Heart left ventricle (tissue), 16 donors: Measurements from ENCODE around the gene REXO5. TPM values are rescaled to one million over a fixed set of nuclear protein-coding genes. Genes with fewer than 3 reads are reported as not detected.

ENCODE experiments used
- ATAC-seq, 4 donors: fragments of 200-7000 bp; cut with Tn5 transposase; one replicate each; pipeline ENCODE4 v1.9.1; 2020 to 2022; ENCODE audit warnings: moderate library complexity in 4 of 4, mild to moderate bottlenecking in 3 of 4, moderate number of reproducible peaks in 1 of 4
- DNase-seq, 5 donors: peaks; one replicate each; pipeline ENCODE4 v3.0.0-alpha.2; 2020
- H3K27ac ChIP-seq, 12 donors: fragments of 200-600 bp; sonication (generic) in 4 of 12; one replicate each; pipeline versions ENCODE4 v1.5.0 to v1.8.0; 2016 to 2022; ENCODE audit warnings: mild to moderate bottlenecking in 2 of 12
- H3K27me3 ChIP-seq, 9 donors: fragments of 200-600 bp; sonication (generic) in 2 of 9; one replicate each; pipeline versions ENCODE4 v1.5.1 to v1.8.0; 2016 to 2022; ENCODE audit warnings: mild to moderate bottlenecking in 3 of 9
- H3K36me3 ChIP-seq, 9 donors: fragments of 200-600 bp; sonication (generic) in 2 of 9; one replicate each; pipeline versions ENCODE4 v1.5.0 to v1.8.0; 2018 to 2022; ENCODE audit warnings: mild to moderate bottlenecking in 2 of 9
- H3K4me1 ChIP-seq, 12 donors: fragments of 200-600 bp; sonication (generic) in 4 of 12; one replicate each; pipeline versions ENCODE4 v1.5.0 to v1.8.0; 2016 to 2022; ENCODE audit warnings: mild to moderate bottlenecking in 3 of 12
- H3K4me3 ChIP-seq, 12 donors: fragments of 200-600 bp; sonication (generic) in 4 of 12; one replicate each; pipeline versions ENCODE4 v1.5.0 to v1.8.0; 2017 to 2022; ENCODE audit warnings: mild to moderate bottlenecking in 9 of 12, moderate library complexity in 4 of 12
- H3K9me3 ChIP-seq, 12 donors: fragments of 200-600 bp; sonication (generic) in 4 of 12; one replicate each; pipeline versions ENCODE4 v1.5.0 to v1.8.0; 2016 to 2022; ENCODE audit warnings: mild to moderate bottlenecking in 1 of 12
- POLR2A ChIP-seq, 2 donors: fragments of 450-650 bp; IDR thresholded peaks; one replicate each; pipeline ENCODE4 v1.6.1; 2017; ENCODE audit warnings: antibody characterized with exemption in 2 of 2, mild to moderate bottlenecking in 2 of 2, moderate library complexity in 2 of 2
- whole genome bisulfite sequencing, 4 donors: extraction: QIAGEN DNeasy Blood & Tissue Kit in 2 of 4; methylation state at CpG; one replicate each; pipeline versions ENCODE4 v1.1.5 to v1.1.7; 2013 to 2018; 5-methylcytosine and 5-hydroxymethylcytosine counted together
- intact Hi-C, 10 donors: fragments of 100-400 bp; cut with DNase I; formaldehyde crosslinking; loops; one replicate each; pipeline versions ENCODE4 v1.11.1 to v1.14.2; 2022
- polyA plus RNA-seq, 2 donors: library from polyadenylated mRNA; stranded (reverse); fragments of 200-250 nt; gene quantifications; one replicate each; pipeline ENCODE4 v1.2.3, GENCODE V29; 2013
- total RNA-seq, 9 donors: library from RNA; depleted of rRNA in 2 of 9; stranded (reverse); fragments of >200 nt in 2 of 9; fragmentation: NEBNext Ultra II Directional in 3 of 9; extraction: Animal tissue kit (Norgen Biotek cat#: 25700) in 3 of 9; gene quantifications; one replicate each; pipeline versions ENCODE4 v1.1.0 to v1.2.4, GENCODE V29; 2016 to 2023
- TF ChIP-seq, protein P1 (sequence below), 12 donors: fragments of 200-600 bp; sonication (generic) in 4 of 12; IDR thresholded peaks; one replicate each; pipeline versions ENCODE4 v1.5.0 to v1.8.0; 2018 to 2022; ENCODE audit warnings: antibody characterized with exemption in 12 of 12, mild to moderate bottlenecking in 5 of 12
- donor health status: ischemic (EF 13 %, LVEDD 7.1; RV severe dilation, severe dysfunction).
- donor health status: healthy with polysubstance abuse.
- donor health status: DM: no; HTN: yes; CAD: no.
- donor health status: DM: no; HTN: no; CAD: no.
- donor health status: ischemic (EF 25% LVEDD 6.9; RV normal size, moderate dysfunction).
- donor health status: ischemic (EF 25% LVEDD 5.7; RV mildly dilated, moderate dysfunction).
- donor health status: healthy.
- donor health status: DM: yes; HTN: yes; CAD: no.
- donor health status: ischemic (EF 35%, LVEDD 5.7; RV mildly dilated, moderate dysfunction).
- donor health status: nonischemic (EF 11% LVEDD 7.7; RV severe dilation, severe dysfunction).
- donor health status: DM: yes; HTN: yes; CAD: no.
- donor health status: PGD.
- donor health status: ischemic (EF 29% LVEDD 5.4; RV normal size, mild dysfunction).
- donor health status: nonischemic (EF 23%, LVEDD 6.1; RV moderate dilation, normal function).

The REXO5 gene
- total and polyA plus RNA-seq, 11 donors = 1.6 to 7.5 (median 3.5) TPM

DNA sequence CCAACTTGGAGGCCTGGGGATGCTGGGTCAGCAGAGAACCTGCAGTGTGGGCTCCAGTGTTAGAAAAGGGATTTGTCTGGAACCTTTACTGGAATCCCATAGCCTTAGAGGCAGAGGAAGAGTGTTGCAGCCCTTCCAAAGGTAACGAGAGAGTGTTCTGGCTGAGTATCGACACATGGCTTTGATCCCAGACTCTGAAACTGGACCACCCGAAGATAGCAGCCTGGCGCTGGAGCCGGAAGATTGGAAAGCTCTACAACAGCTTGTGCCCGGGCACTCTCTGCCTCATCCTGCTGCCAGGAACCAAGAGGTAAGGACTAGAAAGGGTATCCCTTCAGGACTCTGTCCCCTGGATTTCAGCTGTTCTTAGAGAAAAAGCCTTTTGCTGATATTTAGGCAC, 39.7 kb downstream of the REXO5 start:
- DNase-seq (peak; percentile 18 to 71 (median 60)), ATAC-seq (peak; percentile 68 to 91 (median 74))
- Histone ChIP-seq H3K4me3 (no peak overlapping the region), H3K36me3 (peaks cover 0 to 6% (median 0%) of the 10 kb centered on the region in 9 donors), H3K9me3 (no peaks in the 10 kb centered on the region), H3K27ac (peak overlapping the region in 3 of 12 donors; percentile 24 to 38 (median 27)), H3K27me3 (no peaks in the 10 kb centered on the region), H3K4me1 (peaks cover 0 to 35% (median 18%) of the 10 kb centered on the region in 12 donors)
- 53 to 82% (median 58%) methylated on average over 6 of the region's 6 CpGs for WGBS, 4 donors
- intact Hi-C loops = loop anchor here in 4 of 10 donors (5.0 to 10.0 kb wide), 5 partner anchors 39 to 306 kb away; partner anchors contain the start of genes DNAH3 (in 1 of the 4), ERI2 (in 1 of the 4) and REXO5 (in 1 of the 4)
- TF ChIP-seq, protein P1, sequence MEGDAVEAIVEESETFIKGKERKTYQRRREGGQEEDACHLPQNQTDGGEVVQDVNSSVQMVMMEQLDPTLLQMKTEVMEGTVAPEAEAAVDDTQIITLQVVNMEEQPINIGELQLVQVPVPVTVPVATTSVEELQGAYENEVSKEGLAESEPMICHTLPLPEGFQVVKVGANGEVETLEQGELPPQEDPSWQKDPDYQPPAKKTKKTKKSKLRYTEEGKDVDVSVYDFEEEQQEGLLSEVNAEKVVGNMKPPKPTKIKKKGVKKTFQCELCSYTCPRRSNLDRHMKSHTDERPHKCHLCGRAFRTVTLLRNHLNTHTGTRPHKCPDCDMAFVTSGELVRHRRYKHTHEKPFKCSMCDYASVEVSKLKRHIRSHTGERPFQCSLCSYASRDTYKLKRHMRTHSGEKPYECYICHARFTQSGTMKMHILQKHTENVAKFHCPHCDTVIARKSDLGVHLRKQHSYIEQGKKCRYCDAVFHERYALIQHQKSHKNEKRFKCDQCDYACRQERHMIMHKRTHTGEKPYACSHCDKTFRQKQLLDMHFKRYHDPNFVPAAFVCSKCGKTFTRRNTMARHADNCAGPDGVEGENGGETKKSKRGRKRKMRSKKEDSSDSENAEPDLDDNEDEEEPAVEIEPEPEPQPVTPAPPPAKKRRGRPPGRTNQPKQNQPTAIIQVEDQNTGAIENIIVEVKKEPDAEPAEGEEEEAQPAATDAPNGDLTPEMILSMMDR (IDR thresholded peaks at IDR 0.05) = no peak
- TF ChIP-seq POLR2A (IDR thresholded peaks at IDR 0.05) = no peak

GRCh38 chr16:20846551-20846950, 40.2 kb downstream of the REXO5 start:
- TF ChIP-seq, protein P1 (IDR thresholded peaks at IDR 0.05) = no peak
- no peak for TF ChIP-seq POLR2A (IDR thresholded peaks at IDR 0.05)
- Histone ChIP-seq H3K9me3 (no peaks in the 10 kb centered on the region), H3K4me1 (peaks cover 0 to 40% (median 23%) of the 10 kb centered on the region in 12 donors), H3K27me3 (no peaks in the 10 kb centered on the region), H3K4me3 (no peak overlapping the region), H3K27ac (peak overlapping the region in 2 of 12 donors; percentile 24 to 38), H3K36me3 (peaks cover 0 to 6% (median 0%) of the 10 kb centered on the region in 9 donors)
- intact Hi-C loops = loop anchor here in 4 of 10 donors (5.0 to 10.0 kb wide), 5 partner anchors 39 to 306 kb away; partner anchors contain the start of genes DNAH3 (in 1 of the 4), ERI2 (in 1 of the 4) and REXO5 (in 1 of the 4)
- DNase-seq (no peak), ATAC-seq (no peak)

GRCh38 chr16:20847550-20847949, 41.2 kb downstream of the REXO5 start:
- H3K27ac ChIP-seq = no peak overlapping the region
- intact Hi-C loops = loop anchor here in 4 of 10 donors (5.0 to 10.0 kb wide), 5 partner anchors 40 to 305 kb away; partner anchors contain the start of genes DNAH3 (in 1 of the 4), ERI2 (in 1 of the 4) and REXO5 (in 1 of the 4)
- TF ChIP-seq POLR2A (IDR thresholded peaks at IDR 0.05) = no peak
- TF ChIP-seq, protein P1 (IDR thresholded peaks at IDR 0.05) = no peak
- DNase-seq (no peak), ATAC-seq (no peak)
- H3K4me3 ChIP-seq = no peak overlapping the region
- peaks cover 6 to 50% (median 33%) of the 10 kb centered on the region in 12 donors for H3K4me1 ChIP-seq
- no peaks in the 10 kb centered on the region for H3K27me3 ChIP-seq
- 78 to 98% (median 94%) methylated on average over 2 of the region's 2 CpGs for WGBS, 4 donors
- no peaks in the 10 kb centered on the region for H3K9me3 ChIP-seq
- H3K36me3 ChIP-seq = peaks cover 0 to 6% (median 0%) of the 10 kb centered on the region in 9 donors

DNA sequence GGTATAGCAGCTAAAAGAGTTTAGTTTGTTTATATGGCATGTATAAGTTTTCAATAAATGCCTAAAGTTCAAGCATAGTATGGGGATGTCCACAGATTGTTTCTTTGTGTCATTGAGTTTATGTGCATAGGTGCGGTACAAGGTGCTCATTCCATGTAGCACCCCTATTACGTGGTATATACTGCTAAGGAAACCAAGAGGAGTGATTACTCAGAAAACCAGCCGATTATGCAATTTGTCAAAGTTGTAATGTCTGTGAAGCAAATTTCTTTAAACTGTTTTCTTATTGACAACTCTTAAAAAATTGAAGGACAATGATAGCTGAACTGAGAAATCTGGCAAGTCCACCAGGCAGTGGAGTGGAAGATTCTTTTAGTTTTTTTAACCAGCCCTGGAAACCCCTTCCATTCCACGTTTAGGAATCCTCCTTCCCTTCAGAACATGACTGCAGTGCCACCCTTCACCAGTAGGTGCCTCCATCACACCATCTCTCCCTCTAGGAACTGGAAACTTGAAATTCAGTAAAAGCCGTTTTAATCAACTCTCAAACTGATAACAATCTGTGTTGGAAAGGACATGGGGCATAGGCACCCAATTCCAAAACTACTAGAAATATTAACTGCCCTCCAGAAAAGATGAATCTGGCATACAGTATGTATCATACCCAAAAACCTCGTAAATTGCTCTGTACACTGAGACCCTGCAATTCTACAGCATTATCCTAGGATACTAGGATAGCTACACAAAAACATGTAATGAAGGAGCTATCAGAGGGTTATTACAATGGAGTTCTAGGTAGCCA, 43.5 kb downstream of the REXO5 start:
- no peak overlapping the region for H3K4me3 ChIP-seq
- no peaks in the 10 kb centered on the region for H3K27me3 ChIP-seq
- WGBS, 4 donors = 43 to 56% (median 48%) methylated on average over 6 of the region's 6 CpGs
- TF ChIP-seq, protein P1 (IDR thresholded peaks at IDR 0.05) = peak; percentile 93 to 99 (median 98)
- no peak for TF ChIP-seq POLR2A (IDR thresholded peaks at IDR 0.05)
- H3K36me3 ChIP-seq = peaks cover 0 to 12% (median 0%) of the 10 kb centered on the region in 9 donors
- H3K4me1 ChIP-seq = peaks cover 9 to 65% (median 46%) of the 10 kb centered on the region in 12 donors
- peak overlapping the region; percentile 53 to 88 (median 79) for H3K27ac ChIP-seq
- no peaks in the 10 kb centered on the region for H3K9me3 ChIP-seq
- ATAC-seq (peak in 1 of 4 donors; percentile 32), DNase-seq (peak; percentile 45 to 67 (median 60))
- intact Hi-C loops = loop anchor here (1.0 to 10.0 kb wide), 18 partner anchors 42 to 445 kb away; partner anchors contain the start of genes DCUN1D3 (in 6 of the 10), LYRM1 (in 6 of the 10), ERI2 (in 3 of the 10) and REXO5 (in 3 of the 10)
